Spinal cord (tissue), 10 donors: Measurements from ENCODE around the gene CAPZA1. TPM values are rescaled to one million over a fixed set of nuclear protein-coding genes. Genes with fewer than 3 reads are reported as not detected.

Experiments
- DNase-seq, 6 donors: peaks; one replicate each; pipeline versions ENCODE4 v3.0.0 to v3.0.0-alpha.2; 2013 to 2015; ENCODE audit warnings: low spot score in 6 of 6, low read depth in 4 of 6
- H3K27ac ChIP-seq: one replicate; pipeline ENCODE4 v1.5.1; 2013; ENCODE audit warnings: low read depth, low read length, control low read depth
- H3K27me3 ChIP-seq: one replicate; pipeline ENCODE4 v1.6.1; 2013; ENCODE audit warnings: low read length; ENCODE audit not compliant: control insufficient read depth, insufficient read depth
- H3K36me3 ChIP-seq: one replicate; pipeline ENCODE4 v1.6.1; 2013; ENCODE audit warnings: low read length; ENCODE audit not compliant: control insufficient read depth, insufficient read depth
- H3K4me1 ChIP-seq: one replicate; pipeline ENCODE4 v1.6.1; 2013; ENCODE audit warnings: low read length; ENCODE audit not compliant: control insufficient read depth, insufficient read depth
- H3K4me3 ChIP-seq: one replicate; pipeline ENCODE4 v1.5.1; 2013; ENCODE audit warnings: low read depth, low read length, control low read depth
- H3K9me3 ChIP-seq: one replicate; pipeline ENCODE4 v1.6.1; 2013; ENCODE audit warnings: low read length; ENCODE audit not compliant: control insufficient read depth, insufficient read depth
- WGBS: methylation state at CpG from one replicate; pipeline ENCODE4 v1.1.5; 2013; ENCODE audit warnings: missing lambda C conversion rate; ENCODE audit not compliant: insufficient coverage; 5-methylcytosine and 5-hydroxymethylcytosine counted together
- polyA plus RNA-seq, 2 donors: library from polyadenylated mRNA; unstranded; fragments of 120-200 nt; gene quantifications; one replicate each; pipeline ENCODE4 v1.2.1, GENCODE V29; 2013; ENCODE audit not compliant: insufficient read length in 2 of 2
- total RNA-seq, 2 donors: library from RNA; depleted of rRNA in 1 of 2; stranded (reverse); fragments of 120-200 nt in 1 of 2; fragments of >200 nt in 1 of 2; gene quantifications; one replicate each; pipeline versions ENCODE4 v1.2.3 to v1.2.4, GENCODE V29; 2013 to 2014
- donor health status: healthy.

Gene CAPZA1
- total and polyA plus RNA-seq, 4 donors, result 76.4 to 148 (median 98.1) TPM

- WGBS, result 93% methylated on average over 5 of the region's 7 CpGs
- H3K36me3 ChIP-seq, result peaks cover 92% of the 10 kb centered on the region
Measured at GRCh38 chr1:112696578-112697314, 77.1 kb downstream of the CAPZA1 start.

GRCh38 chr1:112697781-112698201, 78.2 kb downstream of the CAPZA1 start:
- Histone ChIP-seq H3K4me1 (peaks cover 35% of the 10 kb centered on the region), H3K36me3 (peaks cover 92% of the 10 kb centered on the region), H3K4me3 (no peak overlapping the region), H3K9me3 (no peaks in the 10 kb centered on the region), H3K27me3 (no peaks in the 10 kb centered on the region), H3K27ac (no peak overlapping the region)
- WGBS, result 83% methylated on average over 3 of the region's 9 CpGs
- DNase-seq, result no peak

More at GRCh38 chr1:112696578-112697314, 77.1 kb downstream of the CAPZA1 start:
- Histone ChIP-seq H3K4me1 (peaks cover 25% of the 10 kb centered on the region), H3K27me3 (no peaks in the 10 kb centered on the region), H3K9me3 (no peaks in the 10 kb centered on the region), H3K27ac (no peak overlapping the region), H3K4me3 (no peak overlapping the region)
- DNase-seq, result no peak

- Histone ChIP-seq H3K9me3 (no peaks in the 10 kb centered on the region), H3K27me3 (no peaks in the 10 kb centered on the region), H3K36me3 (peaks cover 87% of the 10 kb centered on the region), H3K27ac (no peak overlapping the region), H3K4me1 (peaks cover 43% of the 10 kb centered on the region), H3K4me3 (no peak overlapping the region)
- WGBS, result 80% methylated on average over 14 of the region's 17 CpGs
- no peak for DNase-seq
Measured at GRCh38 chr1:112698366-112699310, 79.0 kb downstream of the CAPZA1 start.

- H3K27ac ChIP-seq, result peak overlapping the region; percentile 94
Measured at GRCh38 chr1:112699425-112700144, 80.0 kb downstream of the CAPZA1 start.

GRCh38 chr1:112700290-112701226, 80.9 kb downstream of the CAPZA1 start:
- H3K4me3 ChIP-seq, result no peak overlapping the region
- WGBS, result 37% methylated on average over 4 of the region's 7 CpGs
- peaks cover 3% of the 10 kb centered on the region for H3K27me3 ChIP-seq
- H3K36me3 ChIP-seq, result peaks cover 68% of the 10 kb centered on the region
- peak overlapping the region; percentile 94 for H3K27ac ChIP-seq
- no peaks in the 10 kb centered on the region for H3K9me3 ChIP-seq
- DNase-seq, result peak in 3 of 6 donors; percentile 68 to 94 (median 85)
- H3K4me1 ChIP-seq, result peaks cover 62% of the 10 kb centered on the region

More at GRCh38 chr1:112699425-112700144, 80.0 kb downstream of the CAPZA1 start:
- no peak for DNase-seq
- Histone ChIP-seq H3K27me3 (no peaks in the 10 kb centered on the region), H3K36me3 (peaks cover 78% of the 10 kb centered on the region), H3K4me3 (no peak overlapping the region), H3K9me3 (no peaks in the 10 kb centered on the region), H3K4me1 (peaks cover 52% of the 10 kb centered on the region)
- WGBS, result 89% methylated on average over 11 of the region's 13 CpGs

GRCh38 chr1:112701227-112702066, 81.8 kb downstream of the CAPZA1 start:
- Histone ChIP-seq H3K9me3 (no peaks in the 10 kb centered on the region), H3K4me1 (peaks cover 71% of the 10 kb centered on the region), H3K27me3 (peaks cover 4% of the 10 kb centered on the region), H3K4me3 (no peak overlapping the region), H3K27ac (peak overlapping the region; percentile 94), H3K36me3 (peaks cover 59% of the 10 kb centered on the region)
- WGBS, result 77% methylated on average over 7 of the region's 17 CpGs
- no peak for DNase-seq

GRCh38 chr1:112702067-112702395, 82.4 kb downstream of the CAPZA1 start:
- Histone ChIP-seq H3K9me3 (no peaks in the 10 kb centered on the region), H3K4me3 (no peak overlapping the region), H3K27me3 (peaks cover 4% of the 10 kb centered on the region), H3K4me1 (peaks cover 73% of the 10 kb centered on the region), H3K27ac (peak overlapping the region; percentile 94), H3K36me3 (peaks cover 53% of the 10 kb centered on the region)
- DNase-seq, result no peak
- WGBS, result 67% methylated on average over 1 of the region's 3 CpGs
